PFSK-1 (cell line): ENCODE results near the gene HSD17B12. TPM values are rescaled to one million over a fixed set of nuclear protein-coding genes. Genes with fewer than 3 reads are reported as not detected.

ENCODE experiments used
- FOXP2 ChIP-seq: optimal IDR thresholded peaks from 2 replicates; pipeline ENCODE3; 2011; ENCODE audit warnings: borderline replicate concordance, control low read depth, inconsistent platforms; ENCODE audit not compliant: insufficient read depth; ENCODE audit errors: extremely low read length, extremely low read depth
- POLR2AphosphoS5 ChIP-seq: IDR thresholded peaks from 2 replicates; pipeline ENCODE4 v1.6.1; 2012; ENCODE audit warnings: low read depth, mild to moderate bottlenecking, control low read depth, low read length, moderate library complexity
- SIN3A ChIP-seq: IDR thresholded peaks from 2 replicates; pipeline ENCODE4 v1.6.1; 2012; ENCODE audit warnings: mild to moderate bottlenecking, low read length, moderate library complexity, borderline replicate concordance; ENCODE audit not compliant: insufficient read depth
- TAF1 ChIP-seq: IDR thresholded peaks from 2 replicates; pipeline ENCODE4 v1.6.1; 2012; ENCODE audit warnings: low read length, control low read depth, borderline replicate concordance; ENCODE audit not compliant: insufficient read depth
- polyA plus RNA-seq: library from polyadenylated mRNA; unstranded; fragments of >200 nt; gene quantifications from one replicate; pipeline ENCODE4 v1.2.1, GENCODE V29; 2012; ENCODE audit warnings: low read depth, missing spikeins; ENCODE audit not compliant: insufficient read length
- TF ChIP-seq, protein P1 (sequence below), 2 experiments: IDR thresholded peaks; 2 replicates each; pipeline versions ENCODE4 v1.6.1 to v1.8.0; 2011 to 2012; ENCODE audit warnings: low read depth in 2 of 2, low read length in 2 of 2, control low read depth in 1 of 2, inconsistent platforms in 1 of 2, mild to moderate bottlenecking in 1 of 2, moderate library complexity in 1 of 2; ENCODE audit not compliant: insufficient read depth in 1 of 2

Gene HSD17B12
- polyA plus RNA-seq: 47.3 TPM

DNA sequence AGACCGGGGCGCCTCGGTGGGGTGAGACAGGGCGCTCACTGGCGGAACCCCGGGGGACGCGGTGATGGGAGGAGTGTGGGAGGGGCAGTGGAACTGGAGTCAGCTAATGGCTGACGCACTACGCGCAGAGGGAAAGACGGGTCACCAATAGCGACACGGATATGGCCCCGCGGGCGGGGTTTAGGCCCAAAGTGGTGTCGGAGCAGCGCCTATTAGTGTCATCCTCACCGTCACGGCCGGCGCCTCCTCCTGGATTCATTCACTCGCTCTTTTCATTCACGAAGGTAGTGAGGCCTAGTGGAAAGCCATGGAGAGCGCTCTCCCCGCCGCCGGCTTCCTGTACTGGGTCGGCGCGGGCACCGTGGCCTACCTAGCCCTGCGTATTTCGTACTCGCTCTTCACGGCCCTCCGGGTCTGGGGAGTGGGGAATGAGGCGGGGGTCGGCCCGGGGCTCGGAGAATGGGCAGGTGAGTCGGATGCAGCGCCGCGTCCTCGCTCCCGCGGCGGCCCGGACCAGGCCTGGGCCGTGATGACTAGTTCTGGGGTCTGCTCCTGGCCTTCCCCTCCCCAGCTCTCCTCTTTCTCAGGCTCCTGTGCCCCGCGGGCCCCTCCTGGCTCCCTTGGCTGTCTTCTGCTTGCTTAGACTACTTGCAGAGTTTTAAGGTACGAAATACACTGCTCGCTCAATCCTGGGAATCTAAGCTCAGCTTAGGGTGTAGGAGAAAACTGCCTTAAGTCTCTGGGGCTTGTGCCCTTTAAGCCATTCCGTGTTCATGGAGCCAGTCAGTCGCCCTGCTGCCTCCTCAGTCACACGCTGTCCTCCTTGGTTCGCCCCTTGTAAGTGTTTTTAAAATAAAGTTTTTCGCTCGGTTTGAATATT, at the start of gene HSD17B12:
HSD17B12 (plus strand) TSS at position 218 of the 880 bp plus-strand sequence; CDS start at position 308, 90 bp downstream.
- TF ChIP-seq POLR2AphosphoS5 (peak; percentile 82), TAF1 (peak; percentile 73; the same call in 1 of the 2 replicates), SIN3A (peak; percentile 56; the same call in 1 of the 2 replicates), FOXP2 (peak; percentile 41)
- TF ChIP-seq, protein P1, sequence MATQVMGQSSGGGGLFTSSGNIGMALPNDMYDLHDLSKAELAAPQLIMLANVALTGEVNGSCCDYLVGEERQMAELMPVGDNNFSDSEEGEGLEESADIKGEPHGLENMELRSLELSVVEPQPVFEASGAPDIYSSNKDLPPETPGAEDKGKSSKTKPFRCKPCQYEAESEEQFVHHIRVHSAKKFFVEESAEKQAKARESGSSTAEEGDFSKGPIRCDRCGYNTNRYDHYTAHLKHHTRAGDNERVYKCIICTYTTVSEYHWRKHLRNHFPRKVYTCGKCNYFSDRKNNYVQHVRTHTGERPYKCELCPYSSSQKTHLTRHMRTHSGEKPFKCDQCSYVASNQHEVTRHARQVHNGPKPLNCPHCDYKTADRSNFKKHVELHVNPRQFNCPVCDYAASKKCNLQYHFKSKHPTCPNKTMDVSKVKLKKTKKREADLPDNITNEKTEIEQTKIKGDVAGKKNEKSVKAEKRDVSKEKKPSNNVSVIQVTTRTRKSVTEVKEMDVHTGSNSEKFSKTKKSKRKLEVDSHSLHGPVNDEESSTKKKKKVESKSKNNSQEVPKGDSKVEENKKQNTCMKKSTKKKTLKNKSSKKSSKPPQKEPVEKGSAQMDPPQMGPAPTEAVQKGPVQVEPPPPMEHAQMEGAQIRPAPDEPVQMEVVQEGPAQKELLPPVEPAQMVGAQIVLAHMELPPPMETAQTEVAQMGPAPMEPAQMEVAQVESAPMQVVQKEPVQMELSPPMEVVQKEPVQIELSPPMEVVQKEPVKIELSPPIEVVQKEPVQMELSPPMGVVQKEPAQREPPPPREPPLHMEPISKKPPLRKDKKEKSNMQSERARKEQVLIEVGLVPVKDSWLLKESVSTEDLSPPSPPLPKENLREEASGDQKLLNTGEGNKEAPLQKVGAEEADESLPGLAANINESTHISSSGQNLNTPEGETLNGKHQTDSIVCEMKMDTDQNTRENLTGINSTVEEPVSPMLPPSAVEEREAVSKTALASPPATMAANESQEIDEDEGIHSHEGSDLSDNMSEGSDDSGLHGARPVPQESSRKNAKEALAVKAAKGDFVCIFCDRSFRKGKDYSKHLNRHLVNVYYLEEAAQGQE (IDR thresholded peaks at IDR 0.05; ENCODE audit: insufficient read depth in 1 of 2, low read depth in 2 of 2, low read length in 2 of 2): no peak

DNA sequence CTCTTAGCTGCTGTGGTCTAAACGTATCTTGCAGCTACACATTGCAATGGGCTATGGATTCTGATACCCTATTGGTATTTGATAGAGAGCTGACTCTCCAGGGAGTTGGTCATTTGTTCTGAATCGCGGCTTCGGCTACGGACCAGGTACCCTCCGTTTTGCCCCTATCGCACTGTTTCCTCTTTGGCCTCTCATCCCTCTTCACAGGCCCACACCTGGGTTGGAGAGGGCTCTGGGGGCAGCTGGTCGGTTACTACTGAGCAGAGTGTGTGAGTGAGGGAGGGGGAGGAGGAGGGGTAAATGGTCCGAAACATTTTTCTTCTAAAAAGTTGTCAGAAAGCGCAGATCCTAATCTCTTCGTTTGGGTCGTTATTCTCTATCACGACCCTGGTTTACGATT, 48.8 kb upstream of the HSD17B12 start:
- TF ChIP-seq POLR2AphosphoS5 (no peak), SIN3A (no peak), TAF1 (no peak), FOXP2 (no peak)

DNA sequence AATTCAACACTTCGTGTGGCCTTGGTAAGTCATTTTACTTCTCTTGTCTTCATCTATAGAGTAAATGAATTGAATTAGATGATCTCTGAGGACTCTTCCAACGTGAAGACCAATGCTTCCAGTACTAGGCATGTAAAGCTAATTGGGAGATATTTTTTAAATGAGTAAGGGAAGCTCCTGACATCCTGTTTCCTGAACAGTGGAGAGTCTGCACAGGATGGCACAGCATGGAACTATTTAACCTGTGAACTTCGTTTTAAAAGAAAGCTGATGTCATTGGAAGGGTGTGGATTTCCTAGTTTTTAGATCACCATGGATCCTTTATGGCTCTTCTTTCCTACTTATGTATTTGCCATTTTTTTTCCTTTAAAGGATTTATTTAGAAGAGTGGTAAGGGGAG, 48.4 kb upstream of the HSD17B12 start:
- TF ChIP-seq POLR2AphosphoS5 (no peak), TAF1 (no peak), FOXP2 (no peak)
- TF ChIP-seq, protein P1 (IDR thresholded peaks at IDR 0.05; ENCODE audit: insufficient read depth in 1 of 2, low read depth in 2 of 2, low read length in 2 of 2): no peak

DNA sequence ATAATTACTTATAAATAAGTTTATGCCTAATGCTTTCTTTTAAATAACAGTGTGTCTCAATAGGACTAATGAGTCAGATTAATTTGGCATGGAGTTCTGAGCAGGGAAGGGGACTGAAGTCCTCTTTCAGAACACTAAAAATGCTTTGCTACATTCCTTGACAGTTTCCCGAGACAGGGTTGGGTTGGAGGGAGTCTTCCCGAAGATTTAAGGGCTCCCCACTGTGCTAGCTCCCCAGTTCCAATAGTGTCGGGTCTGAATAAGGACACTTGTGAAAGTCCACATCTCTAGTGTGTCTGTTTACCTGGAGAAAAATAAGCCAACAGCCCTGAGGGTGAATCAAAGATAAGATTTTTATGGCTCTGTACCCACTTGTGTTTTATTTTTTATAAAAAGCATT, 41.8 kb upstream of the HSD17B12 start:
- TF ChIP-seq POLR2AphosphoS5: no peak
- TF ChIP-seq SIN3A: no peak
- TF ChIP-seq, protein P1 (IDR thresholded peaks at IDR 0.05; ENCODE audit: insufficient read depth in 1 of 2, low read depth in 2 of 2, low read length in 2 of 2): no peak

DNA sequence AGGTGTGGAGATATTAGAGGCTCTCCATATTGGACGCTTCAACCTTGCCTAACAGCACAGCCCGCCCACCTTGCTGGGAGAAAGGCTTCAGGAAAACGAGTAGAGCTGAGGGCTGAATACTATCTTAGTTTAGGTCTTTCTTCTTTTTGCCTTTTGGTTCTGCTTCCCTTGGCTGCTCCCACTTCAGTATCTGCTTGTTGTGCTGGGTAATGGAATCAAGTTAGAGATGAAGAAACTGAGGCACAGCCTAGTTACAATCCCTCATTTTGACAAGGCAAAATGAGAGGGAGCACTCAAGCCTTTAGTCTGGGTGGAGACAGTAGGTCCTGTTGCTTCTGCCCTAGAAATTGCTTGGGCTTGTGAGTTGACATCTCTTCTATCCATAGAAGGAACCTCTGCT, 41.3 kb upstream of the HSD17B12 start:
- TF ChIP-seq SIN3A: no peak
- TF ChIP-seq, protein P1 (IDR thresholded peaks at IDR 0.05; ENCODE audit: insufficient read depth in 1 of 2, low read depth in 2 of 2, low read length in 2 of 2): no peak
- no peak for TF ChIP-seq POLR2AphosphoS5
- TF ChIP-seq FOXP2: no peak
- TF ChIP-seq TAF1: no peak
